Astrocyte of the spinal cord (primary cell): ENCODE data around the gene TMEM132D.

Source experiments
- DNase-seq: peaks from one replicate; pipeline ENCODE4 v3.0.0; 2011; ENCODE audit warnings: low read depth, low spot score
- H3K4me3 ChIP-seq: 2 replicates; pipeline ENCODE4 v1.5.1; 2011; ENCODE audit warnings: low read depth, mild to moderate bottlenecking, low read length, moderate library complexity
- CTCF ChIP-seq: IDR thresholded peaks from 2 replicates; pipeline ENCODE4 v1.5.1; 2012; ENCODE audit warnings: low read depth, mild to moderate bottlenecking, low read length, inconsistent platforms
- in situ Hi-C: cut with HindIII; loops from 2 replicates; pipeline ENCODE4 v1.10.0; 2017; ENCODE audit warnings: low sequenced_read_pairs

TMEM132D gene

GRCh38 chr12:129136694-129137325 is 767.0 kb downstream of the TMEM132D start:
- TF ChIP-seq CTCF: no peak
- DNase-seq: no peak
- no peak overlapping the region for H3K4me3 ChIP-seq
- in situ Hi-C loops: no loop called here

DNA sequence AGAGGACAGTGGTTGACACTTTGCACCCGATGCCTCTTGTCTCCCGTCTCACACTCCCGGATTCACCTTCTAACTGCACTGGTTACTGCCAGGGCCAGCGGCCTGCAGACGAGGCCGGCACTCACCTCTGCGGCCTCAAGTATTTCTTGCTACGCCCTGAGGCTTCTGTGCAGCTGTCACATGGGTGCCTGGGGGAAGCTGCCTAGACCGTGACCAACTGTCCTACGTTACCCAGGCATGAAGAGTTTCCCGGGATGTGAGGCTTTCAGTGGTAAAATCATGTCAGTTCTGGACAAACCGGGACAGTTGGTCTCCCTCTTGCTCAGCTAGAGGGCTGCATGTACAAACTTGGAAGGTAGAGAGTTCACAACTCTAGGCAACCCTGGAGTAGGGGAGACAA is 776.1 kb downstream of the TMEM132D start:
- DNase-seq: no peak
- no peak for TF ChIP-seq CTCF
- in situ Hi-C loops: no loop called here
- H3K4me3 ChIP-seq: no peak overlapping the region

GRCh38 chr12:129127211-129127610 is 776.6 kb downstream of the TMEM132D start:
- in situ Hi-C loops: no loop called here
- no peak overlapping the region for H3K4me3 ChIP-seq
- DNase-seq: no peak
- TF ChIP-seq CTCF: no peak

GRCh38 chr12:129119537-129119936 is 784.3 kb downstream of the TMEM132D start:
- in situ Hi-C loops: no loop called here
- H3K4me3 ChIP-seq: no peak overlapping the region
- no peak for TF ChIP-seq CTCF
- DNase-seq: no peak

- DNase-seq: no peak
- no peak overlapping the region for H3K4me3 ChIP-seq
- no peak for TF ChIP-seq CTCF
- in situ Hi-C loops: no loop called here
These were observed 788.3 kb downstream of the TMEM132D start for GRCh38 chr12:129115558-129115957.

GRCh38 chr12:129110575-129110974 is 793.2 kb downstream of the TMEM132D start:
- in situ Hi-C loops: no loop called here
- DNase-seq: no peak
- no peak overlapping the region for H3K4me3 ChIP-seq
- TF ChIP-seq CTCF: no peak
